Measurements from ENCODE around the gene NIBAN1.

DNA sequence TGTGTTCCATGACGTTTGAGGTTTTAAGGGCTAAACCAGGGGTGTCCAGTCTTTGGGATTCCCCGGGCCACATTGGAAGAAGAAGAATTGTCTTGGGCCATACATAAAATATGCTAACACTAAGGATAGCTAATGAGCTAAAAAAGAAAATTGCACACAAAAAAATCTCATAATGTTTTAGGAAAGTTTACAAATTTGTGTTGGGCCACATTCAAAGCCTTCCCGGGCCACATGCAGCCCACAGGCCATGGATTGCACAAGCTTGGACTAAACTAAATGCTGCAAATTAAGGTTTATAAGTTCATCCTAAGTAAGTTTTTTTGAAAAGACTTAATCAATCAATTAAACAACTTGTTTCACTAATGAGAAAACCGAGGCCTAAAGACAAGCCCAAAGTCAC, 21.9 kb downstream of the NIBAN1 start:
- TF ChIP-seq CTCF (IDR thresholded peaks at IDR 0.05), result no peak
- TF ChIP-seq POLR2A (IDR thresholded peaks at IDR 0.05), result no peak
- no peak for TF ChIP-seq EP300 (IDR thresholded peaks at IDR 0.05)
